Left kidney (tissue), 2 donors: Measurements from ENCODE around the gene KLF7. TPM values are rescaled to one million over a fixed set of nuclear protein-coding genes. Genes with fewer than 3 reads are reported as not detected.
"Not testable (repeated sequence)": the region's sequence is repeated elsewhere in the genome, so short reads cannot be mapped to it uniquely, and the experiment has no call there.

ENCODE experiments used
- DNase-seq: peaks from one replicate; pipeline ENCODE4 v3.0.0-alpha.2; 2013
- polyA plus RNA-seq: library from polyadenylated mRNA; unstranded; fragments of 120-200 nt; gene quantifications from one replicate; pipeline ENCODE4 v1.2.1, GENCODE V29; 2013; ENCODE audit not compliant: insufficient read length

Gene KLF7
- polyA plus RNA-seq, 1 donor = 25.7 TPM

- no peak for DNase-seq
Measured at GRCh38 chr2:207064128-207064690, 101.5 kb downstream of the KLF7 start.

DNA sequence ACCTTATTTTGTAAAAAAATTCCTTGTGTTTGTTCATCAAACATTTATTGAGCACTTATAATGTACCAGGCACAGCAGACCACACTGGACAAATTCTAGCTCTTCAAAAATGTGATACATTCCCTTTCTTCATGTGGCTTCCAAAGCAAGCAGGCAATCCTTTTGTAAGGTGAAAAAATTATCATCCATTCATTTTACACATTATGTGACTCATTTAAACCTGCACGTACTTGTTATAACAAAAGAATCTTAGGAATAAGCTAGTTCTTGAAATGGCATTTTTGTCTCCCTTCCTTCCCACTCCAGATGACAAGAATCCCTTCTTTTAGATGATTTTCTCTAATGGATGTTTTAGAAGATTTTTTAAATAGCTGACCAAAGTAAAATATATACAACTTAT lies 104.6 kb downstream of the KLF7 start:
- DNase-seq = no peak

DNA sequence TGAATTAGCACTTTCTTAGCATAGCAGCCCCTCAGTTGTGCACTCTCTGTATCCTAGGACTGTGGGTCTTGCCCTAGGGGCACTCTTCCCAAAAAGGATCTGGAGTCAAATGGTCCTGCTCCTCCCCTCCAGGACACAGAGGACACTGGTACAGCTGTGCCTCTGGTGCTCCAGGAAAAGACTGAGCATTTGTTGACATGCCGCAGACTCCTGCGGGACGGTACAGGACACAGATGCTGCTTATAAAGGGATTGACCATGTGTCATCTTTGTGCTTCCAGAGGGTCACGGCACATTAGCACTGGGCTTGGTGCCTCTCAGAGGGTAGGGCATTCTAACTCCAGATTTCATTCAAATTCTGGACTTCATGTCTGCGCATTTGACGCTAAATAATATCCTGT lies 110.5 kb downstream of the KLF7 start:
- DNase-seq = no peak

DNA sequence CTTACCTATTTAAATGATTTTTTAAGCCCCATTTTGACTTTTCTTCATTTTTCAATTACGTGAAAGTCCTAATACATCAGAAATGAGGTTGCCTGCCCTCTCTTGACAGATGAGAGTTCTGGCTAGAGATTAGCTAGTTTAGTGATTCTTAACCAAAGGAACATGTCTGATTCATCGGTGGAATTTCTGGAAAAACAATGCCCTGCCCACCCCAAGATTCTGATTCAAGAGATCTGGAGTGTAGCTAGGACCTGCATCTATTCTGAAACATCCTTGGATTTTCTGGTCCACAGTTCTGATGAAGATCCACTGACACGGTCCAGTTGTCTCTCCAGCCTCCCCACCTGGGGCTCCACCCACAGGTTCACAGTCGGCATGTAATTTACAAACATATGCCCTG lies 111.2 kb downstream of the KLF7 start:
- DNase-seq = no peak

DNA sequence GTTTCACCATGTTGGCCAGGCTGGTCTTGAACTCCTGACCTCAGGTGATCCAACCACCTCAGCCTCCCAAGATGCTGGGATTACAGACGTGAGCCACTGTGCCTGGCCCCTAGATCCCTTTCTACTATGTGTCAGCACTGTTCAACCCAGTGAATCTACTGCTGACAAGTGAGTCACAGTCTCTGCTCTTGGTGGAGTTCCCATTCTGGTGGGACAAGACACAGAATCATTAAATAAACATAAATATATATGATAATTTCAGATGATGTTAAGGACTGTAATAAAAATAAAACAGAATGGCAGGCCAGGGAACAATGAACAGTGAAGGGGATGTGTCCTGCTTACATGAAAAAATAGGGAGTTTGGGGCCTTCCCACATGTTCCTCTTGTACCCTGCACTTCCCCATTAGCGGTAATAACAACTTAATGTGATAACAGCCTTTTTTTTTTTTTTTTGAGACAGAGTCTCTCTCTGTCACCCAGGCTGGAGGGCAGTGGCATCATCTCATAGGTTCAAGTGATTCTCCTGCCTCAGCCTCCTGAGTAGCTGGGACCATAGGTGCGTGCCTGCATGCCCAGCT lies 114.3 kb downstream of the KLF7 start:
- DNase-seq = no peak

GRCh38 chr2:207049122-207049521 lies 116.6 kb downstream of the KLF7 start:
- no peak for DNase-seq

GRCh38 chr2:207048416-207048815 lies 117.3 kb downstream of the KLF7 start:
- DNase-seq = no peak

DNA sequence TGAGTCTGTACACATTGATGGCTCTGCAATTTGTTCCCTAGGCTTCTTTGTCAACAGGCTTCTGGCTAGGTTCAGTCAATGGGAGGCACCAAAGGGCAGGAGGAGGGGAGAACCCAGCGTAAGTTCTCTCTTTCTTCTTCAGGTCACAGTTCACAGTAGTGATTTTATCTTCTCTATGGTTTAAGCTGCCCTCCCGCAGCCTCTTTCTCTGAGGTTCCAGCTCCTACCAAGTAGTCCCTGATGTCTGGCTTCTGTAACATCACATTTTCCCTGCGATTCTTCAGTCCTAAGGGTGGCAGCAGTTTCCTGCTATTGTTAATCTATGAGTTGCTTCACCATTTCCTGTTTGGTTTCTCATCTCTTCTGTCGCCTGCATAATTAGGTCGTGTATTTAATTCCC lies 119.0 kb downstream of the KLF7 start:
- DNase-seq = no peak

- DNase-seq = no peak
Measured at GRCh38 chr2:207045531-207045930, 120.2 kb downstream of the KLF7 start.

DNA sequence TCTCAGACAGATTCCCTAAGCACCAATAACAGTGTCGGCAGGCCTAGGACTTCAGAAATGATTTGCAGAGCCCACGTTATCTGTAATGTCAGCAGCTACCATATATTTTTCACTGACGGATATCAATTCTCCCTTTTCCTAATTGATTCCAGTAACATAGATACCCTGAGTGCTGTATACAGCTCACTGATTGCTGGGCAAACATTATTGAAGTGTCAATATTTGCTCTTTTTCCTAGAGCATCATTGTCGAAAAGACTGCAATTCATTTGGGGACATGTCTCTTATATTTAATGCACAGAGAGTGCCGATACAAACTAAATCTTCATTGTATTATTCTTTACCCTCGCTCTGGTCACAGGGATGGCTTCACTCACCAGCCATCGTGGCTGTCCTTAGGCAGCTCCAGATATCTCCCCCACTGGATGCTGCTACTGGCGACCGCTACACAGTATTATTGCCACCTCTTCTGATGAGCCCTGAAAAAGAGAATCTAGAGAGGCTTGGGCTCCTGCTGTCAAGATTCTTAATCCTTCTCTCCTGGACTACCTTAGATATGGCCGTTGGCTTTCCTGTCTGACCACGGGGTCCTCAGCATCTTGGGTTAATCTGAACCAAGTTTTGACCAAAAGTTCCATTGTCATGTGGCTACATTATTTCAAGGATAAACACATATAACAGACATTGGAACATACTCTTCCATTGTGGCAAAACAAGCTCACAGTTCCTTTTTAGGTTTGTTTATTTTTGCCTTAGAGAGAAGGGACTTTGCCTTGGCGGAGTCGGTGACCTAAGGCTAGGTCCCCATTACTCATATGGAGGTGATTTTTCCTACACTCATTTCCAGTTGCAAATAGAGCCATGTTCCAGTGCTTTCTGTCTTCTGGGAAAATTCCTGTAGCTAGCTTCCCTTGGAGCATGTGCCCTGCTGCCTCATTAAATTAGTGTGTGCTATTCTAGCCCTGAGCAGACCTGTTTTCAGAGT lies 121.1 kb downstream of the KLF7 start:
- DNase-seq = no peak

GRCh38 chr2:207042841-207043240 lies 122.9 kb downstream of the KLF7 start:
- DNase-seq = no peak

GRCh38 chr2:207041786-207042554 lies 123.8 kb downstream of the KLF7 start:
- no peak for DNase-seq

GRCh38 chr2:207041279-207041678 lies 124.5 kb downstream of the KLF7 start:
- no peak for DNase-seq

- no peak for DNase-seq
Measured at GRCh38 chr2:207040696-207041095, 125.1 kb downstream of the KLF7 start.

- DNase-seq = no peak
Measured at GRCh38 chr2:207039225-207039624, 126.5 kb downstream of the KLF7 start.

GRCh38 chr2:207038299-207038698 lies 127.4 kb downstream of the KLF7 start:
- no peak for DNase-seq

GRCh38 chr2:207037896-207038295 lies 127.9 kb downstream of the KLF7 start:
- no peak for DNase-seq

- DNase-seq = not testable (repeated sequence)
Measured at GRCh38 chr2:207037023-207037422, 128.7 kb downstream of the KLF7 start.

DNA sequence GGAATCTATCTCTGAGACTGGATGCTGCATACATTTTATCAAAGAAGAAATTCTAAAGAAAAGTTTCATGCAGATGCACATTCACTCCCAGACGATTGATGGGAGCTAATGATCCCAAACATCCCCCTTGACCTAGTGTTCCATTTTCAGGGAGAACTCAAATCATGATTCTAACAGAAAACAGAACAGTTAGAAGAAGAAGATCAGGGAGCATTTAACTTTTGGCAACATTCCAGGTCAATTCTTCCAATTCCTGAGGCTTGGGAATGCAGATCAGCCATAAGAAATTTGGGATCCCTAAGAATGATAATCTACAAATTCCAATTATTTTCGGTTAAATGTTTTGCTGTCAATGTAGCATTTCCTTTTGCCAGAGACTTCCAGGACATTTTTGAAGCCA lies 129.9 kb downstream of the KLF7 start:
- no peak for DNase-seq

GRCh38 chr2:207032490-207032889 lies 133.3 kb downstream of the KLF7 start:
- DNase-seq = no peak
